ENCODE data around the gene FKBP10. TPM values are rescaled to one million over a fixed set of nuclear protein-coding genes. Genes with fewer than 3 reads are reported as not detected.
"Not testable (repeated sequence)": the region's sequence is repeated elsewhere in the genome, so short reads cannot be mapped to it uniquely, and the experiment has no call there.

FKBP10 gene
- total RNA-seq, 1 experiment from 2014 or later, result 0.92 TPM

DNA sequence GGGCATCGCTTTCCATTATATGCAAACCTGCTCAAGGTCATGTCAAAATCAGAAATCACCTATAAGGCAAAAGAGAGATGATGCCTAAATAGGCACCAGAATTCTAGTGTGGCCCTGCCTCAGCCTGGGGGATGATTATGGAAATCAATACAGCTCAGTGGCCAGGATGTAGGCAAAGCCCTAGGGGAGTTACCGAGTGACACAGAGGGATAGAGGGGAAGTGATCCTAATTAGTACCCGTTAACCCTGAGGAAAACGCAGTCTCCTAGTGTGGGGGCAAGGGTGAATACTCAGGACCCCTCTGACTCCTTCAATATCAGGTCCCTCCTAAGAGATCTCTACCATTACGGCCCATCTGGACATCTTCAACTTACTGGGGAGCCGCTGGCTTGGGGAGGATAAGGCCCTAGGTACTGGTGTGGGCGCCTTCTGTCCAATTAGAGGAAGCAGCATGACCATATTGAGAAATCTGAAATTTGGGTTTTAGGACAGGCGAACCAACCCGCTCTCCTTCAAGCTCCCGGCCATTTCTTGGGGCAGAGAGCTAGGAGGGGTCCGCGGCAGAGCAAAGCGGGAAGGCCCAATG lies 22.5 kb downstream of the FKBP10 start:
- H3K36me3 Mint-ChIP-seq (ENCODE audit: insufficient read depth, unreplicated experiment), result peaks cover 17% of the 10 kb centered on the region
- H3K9me3 Mint-ChIP-seq (ENCODE audit: low read depth, unreplicated experiment), result no peaks in the 10 kb centered on the region
- intact Hi-C loops (cut with micrococcal nuclease; ENCODE audit: unreplicated experiment), result no loop called here
- CTCF ChIA-PET, result no interaction called here
- DNase-seq, result no peak
- H3K27ac Mint-ChIP-seq (ENCODE audit: unreplicated experiment), result peak overlapping the region; percentile 0
- H3K4me1 Mint-ChIP-seq (ENCODE audit: low read depth, unreplicated experiment), result peaks cover 18% of the 10 kb centered on the region
- H3K4me3 Mint-ChIP-seq (ENCODE audit: low read depth, unreplicated experiment), result peak overlapping the region; percentile 81
- H3K27me3 Mint-ChIP-seq (ENCODE audit: unreplicated experiment), result no peaks in the 10 kb centered on the region
- no TSS peak for BruUV-seq (replicated peaks)
- TF ChIP-seq, protein P1, sequence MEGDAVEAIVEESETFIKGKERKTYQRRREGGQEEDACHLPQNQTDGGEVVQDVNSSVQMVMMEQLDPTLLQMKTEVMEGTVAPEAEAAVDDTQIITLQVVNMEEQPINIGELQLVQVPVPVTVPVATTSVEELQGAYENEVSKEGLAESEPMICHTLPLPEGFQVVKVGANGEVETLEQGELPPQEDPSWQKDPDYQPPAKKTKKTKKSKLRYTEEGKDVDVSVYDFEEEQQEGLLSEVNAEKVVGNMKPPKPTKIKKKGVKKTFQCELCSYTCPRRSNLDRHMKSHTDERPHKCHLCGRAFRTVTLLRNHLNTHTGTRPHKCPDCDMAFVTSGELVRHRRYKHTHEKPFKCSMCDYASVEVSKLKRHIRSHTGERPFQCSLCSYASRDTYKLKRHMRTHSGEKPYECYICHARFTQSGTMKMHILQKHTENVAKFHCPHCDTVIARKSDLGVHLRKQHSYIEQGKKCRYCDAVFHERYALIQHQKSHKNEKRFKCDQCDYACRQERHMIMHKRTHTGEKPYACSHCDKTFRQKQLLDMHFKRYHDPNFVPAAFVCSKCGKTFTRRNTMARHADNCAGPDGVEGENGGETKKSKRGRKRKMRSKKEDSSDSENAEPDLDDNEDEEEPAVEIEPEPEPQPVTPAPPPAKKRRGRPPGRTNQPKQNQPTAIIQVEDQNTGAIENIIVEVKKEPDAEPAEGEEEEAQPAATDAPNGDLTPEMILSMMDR (IDR thresholded peaks at IDR 0.05; ENCODE audit: unreplicated experiment), result no peak

- TF ChIP-seq, protein P1 (IDR thresholded peaks at IDR 0.05; ENCODE audit: unreplicated experiment), result no peak
- H3K4me3 Mint-ChIP-seq (ENCODE audit: low read depth, unreplicated experiment), result peak within 1 kb of the TSS; percentile 81
- BruUV-seq (replicated peaks), result no TSS peak
- peak; percentile 77 for DNase-seq
- H3K36me3 Mint-ChIP-seq (ENCODE audit: insufficient read depth, unreplicated experiment), result peaks cover 16% of the 10 kb centered on the region
- CTCF ChIA-PET, result no interaction called here
- peaks cover 18% of the 10 kb centered on the region for H3K4me1 Mint-ChIP-seq (ENCODE audit: low read depth, unreplicated experiment)
- H3K27me3 Mint-ChIP-seq (ENCODE audit: unreplicated experiment), result no peaks in the 10 kb centered on the region
- no peaks in the 10 kb centered on the region for H3K9me3 Mint-ChIP-seq (ENCODE audit: low read depth, unreplicated experiment)
- H3K27ac Mint-ChIP-seq (ENCODE audit: unreplicated experiment), result peak within 1 kb of the TSS; percentile 33
- intact Hi-C loops (cut with micrococcal nuclease; ENCODE audit: unreplicated experiment), result no loop called here
Measured at GRCh38 chr17:41835800-41836549, 23.2 kb downstream of the FKBP10 start, which contains the start of gene NT5C3B. NT5C3B (minus strand) TSS chr17:41836232; CDS start chr17:41836193, 39 bp downstream.

DNA sequence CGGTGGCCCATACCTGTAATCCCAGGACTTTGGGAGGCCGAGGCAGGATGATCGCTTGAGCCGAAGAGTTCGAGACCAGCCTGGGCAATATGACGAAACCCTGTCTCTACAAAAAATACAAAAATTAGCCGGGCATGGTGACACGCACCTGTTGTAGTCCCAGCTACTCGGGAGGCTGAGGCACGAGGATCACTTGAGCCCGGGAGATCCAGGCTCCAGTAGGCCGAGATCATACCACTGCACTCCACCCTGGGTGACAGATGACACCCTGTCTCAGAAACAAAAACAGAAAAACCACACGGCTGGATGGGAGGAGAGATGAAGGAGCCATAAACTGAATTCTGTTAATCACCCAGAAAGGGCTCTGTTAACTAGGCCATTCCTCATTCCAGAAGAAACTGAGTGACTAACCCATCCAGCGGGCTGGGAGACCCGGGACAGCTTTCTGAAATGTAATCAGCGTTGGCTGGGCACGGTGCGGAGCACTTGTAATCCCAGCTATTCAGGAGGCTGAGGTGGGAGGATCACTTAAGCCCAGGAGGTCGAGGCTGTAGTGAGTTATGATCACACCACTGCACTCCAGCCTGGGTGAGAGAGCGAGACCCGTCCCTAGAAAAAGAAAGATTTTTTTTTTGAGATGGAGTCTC lies 23.9 kb downstream of the FKBP10 start:
- BruUV-seq (replicated peaks), result no TSS peak
- Mint-ChIP-seq H3K36me3 (ENCODE audit: insufficient read depth, unreplicated experiment) (peaks cover 16% of the 10 kb centered on the region), H3K27me3 (ENCODE audit: unreplicated experiment) (no peaks in the 10 kb centered on the region), H3K27ac (ENCODE audit: unreplicated experiment) (peak overlapping the region; percentile 33), H3K9me3 (ENCODE audit: low read depth, unreplicated experiment) (no peaks in the 10 kb centered on the region), H3K4me1 (ENCODE audit: low read depth, unreplicated experiment) (peaks cover 18% of the 10 kb centered on the region), H3K4me3 (ENCODE audit: low read depth, unreplicated experiment) (peak overlapping the region; percentile 81)
- intact Hi-C loops (cut with micrococcal nuclease; ENCODE audit: unreplicated experiment), result no loop called here
- TF ChIP-seq, protein P1 (IDR thresholded peaks at IDR 0.05; ENCODE audit: unreplicated experiment), result no peak
- no peak for DNase-seq
- CTCF ChIA-PET, result no interaction called here

GRCh38 chr17:41837761-41838538 lies 25.1 kb downstream of the FKBP10 start, which contains the start of gene KLHL10:
KLHL10 (plus strand) TSS chr17:41837825; CDS start chr17:41837933, 108 bp downstream.
- peak within 1 kb of the TSS; percentile 81 for H3K4me3 Mint-ChIP-seq (ENCODE audit: low read depth, unreplicated experiment)
- H3K36me3 Mint-ChIP-seq (ENCODE audit: insufficient read depth, unreplicated experiment), result peaks cover 16% of the 10 kb centered on the region
- BruUV-seq (replicated peaks), result no TSS peak
- DNase-seq, result no peak
- H3K4me1 Mint-ChIP-seq (ENCODE audit: low read depth, unreplicated experiment), result peaks cover 18% of the 10 kb centered on the region
- TF ChIP-seq, protein P1 (IDR thresholded peaks at IDR 0.05; ENCODE audit: unreplicated experiment), result no peak
- no peaks in the 10 kb centered on the region for H3K9me3 Mint-ChIP-seq (ENCODE audit: low read depth, unreplicated experiment)
- CTCF ChIA-PET, result interaction anchor here (0.7 kb wide), 1 partner anchor 95 kb away, joined by 5 read pairs; no protein-coding TSS in a partner anchor
- peak within 1 kb of the TSS; percentile 33 for H3K27ac Mint-ChIP-seq (ENCODE audit: unreplicated experiment)
- intact Hi-C loops (cut with micrococcal nuclease; ENCODE audit: unreplicated experiment), result no loop called here
- no peaks in the 10 kb centered on the region for H3K27me3 Mint-ChIP-seq (ENCODE audit: unreplicated experiment)

DNA sequence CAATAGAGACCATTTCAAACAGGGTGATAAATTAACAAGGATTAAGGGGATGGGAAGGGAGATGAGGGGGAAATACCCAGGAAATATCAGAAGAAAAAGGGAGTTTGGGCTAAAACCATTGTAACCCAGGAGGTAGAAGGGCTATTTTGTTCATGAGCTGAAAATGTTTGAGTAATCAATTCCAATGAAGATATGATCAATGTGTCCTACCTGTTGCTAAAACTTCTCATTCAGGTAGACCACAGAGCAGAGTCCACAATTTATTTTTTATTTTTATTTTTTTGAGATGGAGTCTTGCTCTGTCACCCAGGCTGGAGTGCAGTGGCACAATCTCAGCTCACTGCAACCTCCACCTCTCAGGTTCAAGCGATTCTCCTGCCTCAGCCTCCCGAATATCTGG lies 26.6 kb downstream of the FKBP10 start:
- Mint-ChIP-seq H3K4me1 (ENCODE audit: low read depth, unreplicated experiment) (peaks cover 18% of the 10 kb centered on the region), H3K36me3 (ENCODE audit: insufficient read depth, unreplicated experiment) (peaks cover 16% of the 10 kb centered on the region)
- intact Hi-C loops (cut with micrococcal nuclease; ENCODE audit: unreplicated experiment); H3K4me3 Mint-ChIP-seq (ENCODE audit: low read depth, unreplicated experiment); H3K27me3 Mint-ChIP-seq (ENCODE audit: unreplicated experiment); BruUV-seq (replicated peaks); H3K27ac Mint-ChIP-seq (ENCODE audit: unreplicated experiment); H3K9me3 Mint-ChIP-seq (ENCODE audit: low read depth, unreplicated experiment); DNase-seq: not testable (repeated sequence)
- CTCF ChIA-PET, result interaction anchor here (0.6 kb wide), 1 partner anchor 12 kb away, joined by 4 read pairs; no protein-coding TSS in a partner anchor

DNA sequence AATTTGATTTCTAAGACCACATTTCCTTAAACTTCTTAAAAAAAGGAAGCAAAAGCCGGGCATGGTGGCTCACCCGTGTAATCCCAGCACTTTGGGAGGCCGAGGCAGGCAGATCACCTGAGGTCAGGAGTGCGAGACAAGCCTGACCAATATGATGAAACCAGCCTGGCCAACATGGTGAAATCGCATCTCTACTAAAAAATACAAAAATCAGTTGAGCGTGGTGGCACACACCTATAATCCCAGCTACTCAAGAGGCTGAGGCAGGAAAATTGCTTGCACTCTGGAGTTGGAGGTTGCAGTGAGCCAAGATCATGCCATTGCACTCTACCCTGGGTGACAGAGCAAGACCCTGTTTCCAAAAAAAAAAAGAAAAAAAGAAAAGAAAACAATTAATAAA lies 28.0 kb downstream of the FKBP10 start:
- H3K36me3 Mint-ChIP-seq (ENCODE audit: insufficient read depth, unreplicated experiment); H3K27ac Mint-ChIP-seq (ENCODE audit: unreplicated experiment); H3K4me3 Mint-ChIP-seq (ENCODE audit: low read depth, unreplicated experiment); BruUV-seq (replicated peaks); intact Hi-C loops (cut with micrococcal nuclease; ENCODE audit: unreplicated experiment); CTCF ChIA-PET; H3K9me3 Mint-ChIP-seq (ENCODE audit: low read depth, unreplicated experiment); H3K27me3 Mint-ChIP-seq (ENCODE audit: unreplicated experiment); H3K4me1 Mint-ChIP-seq (ENCODE audit: low read depth, unreplicated experiment); DNase-seq: not testable (repeated sequence)
